HCEC 1CT (cell line): Measurements from ENCODE around the gene COMT.
A peak's percentile ranks its signal among the peaks of the same experiment; 100 is the strongest.
"Not testable (repeated sequence)": the region's sequence is repeated elsewhere in the genome, so short reads cannot be mapped to it uniquely, and the experiment has no call there.

Source experiments
- DNase-seq: peaks from one replicate; pipeline ENCODE4 v3.0.0-alpha.2; 2017

The COMT gene

DNA sequence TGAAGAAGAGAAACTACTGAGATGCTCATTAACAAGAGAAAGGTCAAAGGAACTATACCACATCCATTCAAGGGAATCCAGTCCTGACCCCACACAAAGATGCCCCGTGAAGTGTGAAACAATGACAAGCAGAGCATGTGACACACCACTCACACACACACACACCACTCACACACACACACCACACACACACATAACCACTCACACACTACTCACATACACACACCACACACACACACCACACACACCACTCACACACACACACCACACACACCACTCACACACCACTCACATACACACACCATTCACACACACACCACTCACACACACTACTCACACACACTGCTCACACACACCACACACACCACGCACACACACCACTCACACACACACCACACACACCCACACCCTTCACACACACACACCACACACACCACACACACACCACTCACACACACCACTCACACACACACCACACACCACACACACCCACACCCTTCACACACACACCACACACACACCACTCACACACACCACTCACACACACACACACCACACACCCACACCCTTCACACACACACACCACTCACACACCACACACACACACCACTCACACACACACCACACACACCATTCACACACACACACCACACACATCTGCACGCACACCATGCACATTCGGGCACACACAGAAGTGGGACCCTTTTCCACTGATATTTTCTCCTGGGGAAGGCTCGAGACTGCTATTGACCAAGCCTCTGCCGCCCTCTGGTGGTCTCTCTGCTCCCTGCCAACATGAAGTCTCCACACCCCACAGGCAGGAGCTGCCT lies 32.0 kb upstream of the COMT start:
- peak; percentile 56 for DNase-seq

- DNase-seq = no peak
These were observed 31.3 kb upstream of the COMT start for GRCh38 chr22:19910180-19910744.

DNA sequence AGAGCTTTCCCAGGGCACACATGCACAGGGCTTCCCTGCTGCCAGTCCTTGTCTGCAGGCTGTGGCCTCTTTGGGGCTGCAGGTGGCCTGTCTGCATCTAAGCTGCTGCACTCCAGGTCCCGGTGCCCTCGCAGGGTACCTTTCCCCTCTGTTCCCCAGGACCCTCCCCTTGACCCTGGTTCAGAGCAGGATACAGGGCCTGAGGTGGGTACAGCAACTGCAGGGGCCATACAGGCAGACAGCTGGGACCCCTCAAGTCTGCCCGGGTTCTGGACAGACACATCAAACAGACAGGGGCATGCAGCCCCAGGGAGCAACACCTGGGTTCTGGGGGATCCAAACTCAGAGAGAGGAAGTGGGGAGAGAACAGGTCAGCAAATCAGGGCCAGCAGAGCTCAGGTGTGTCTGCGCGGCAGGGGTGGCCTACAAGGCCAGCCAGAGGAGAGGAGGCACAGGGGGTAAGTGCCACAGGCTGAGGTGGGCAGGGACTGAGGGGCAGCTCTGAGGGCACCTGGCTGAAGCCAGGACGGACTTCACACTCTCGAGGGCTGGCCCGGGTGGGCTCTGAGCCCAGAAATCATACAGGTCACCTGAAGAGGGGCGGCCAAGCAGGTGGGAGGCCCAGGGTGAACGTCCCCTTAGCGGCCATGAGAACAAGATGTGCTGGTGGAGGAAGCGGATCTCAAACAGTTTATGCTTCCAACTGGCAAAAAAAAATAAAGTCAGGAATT lies 29.9 kb upstream of the COMT start:
- no peak for DNase-seq

DNA sequence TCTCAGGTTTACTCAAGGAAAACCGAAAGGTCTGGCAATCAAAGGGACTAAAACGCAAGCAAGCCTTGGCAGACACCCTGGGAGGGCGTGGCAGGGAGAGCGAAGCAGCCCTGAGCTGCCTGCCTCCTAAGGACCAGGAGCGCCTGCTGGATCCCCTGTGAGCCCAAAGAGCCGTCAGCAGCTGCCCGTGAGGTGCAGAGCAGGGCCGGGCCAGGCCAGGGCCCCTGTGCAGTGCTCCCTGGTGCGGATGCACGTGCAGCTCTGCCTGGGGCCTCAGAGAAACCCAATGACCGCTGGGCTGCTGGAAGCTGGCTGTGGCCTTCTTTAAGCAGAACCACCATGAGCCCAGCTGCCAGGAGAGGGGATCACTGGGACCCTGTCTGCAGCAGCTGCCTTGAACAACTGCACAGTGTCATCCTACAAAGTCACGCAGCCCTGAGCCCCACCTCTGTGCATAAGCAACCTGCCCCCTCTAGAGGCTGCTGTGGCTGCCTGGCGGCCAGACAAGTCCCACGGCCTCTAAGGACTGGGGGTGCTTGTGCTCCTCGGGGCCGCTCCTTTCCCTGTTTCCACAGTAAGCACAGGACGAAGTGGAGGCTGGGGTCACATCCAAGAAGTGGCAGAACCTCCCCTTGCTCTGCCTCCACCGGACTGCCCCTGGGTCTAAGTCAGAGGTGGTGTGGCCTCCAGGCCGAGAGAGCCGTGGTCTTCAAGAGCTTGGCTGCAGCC lies 29.1 kb upstream of the COMT start:
- DNase-seq = no peak

GRCh38 chr22:19913337-19913936 lies 28.1 kb upstream of the COMT start:
- DNase-seq = no peak

DNA sequence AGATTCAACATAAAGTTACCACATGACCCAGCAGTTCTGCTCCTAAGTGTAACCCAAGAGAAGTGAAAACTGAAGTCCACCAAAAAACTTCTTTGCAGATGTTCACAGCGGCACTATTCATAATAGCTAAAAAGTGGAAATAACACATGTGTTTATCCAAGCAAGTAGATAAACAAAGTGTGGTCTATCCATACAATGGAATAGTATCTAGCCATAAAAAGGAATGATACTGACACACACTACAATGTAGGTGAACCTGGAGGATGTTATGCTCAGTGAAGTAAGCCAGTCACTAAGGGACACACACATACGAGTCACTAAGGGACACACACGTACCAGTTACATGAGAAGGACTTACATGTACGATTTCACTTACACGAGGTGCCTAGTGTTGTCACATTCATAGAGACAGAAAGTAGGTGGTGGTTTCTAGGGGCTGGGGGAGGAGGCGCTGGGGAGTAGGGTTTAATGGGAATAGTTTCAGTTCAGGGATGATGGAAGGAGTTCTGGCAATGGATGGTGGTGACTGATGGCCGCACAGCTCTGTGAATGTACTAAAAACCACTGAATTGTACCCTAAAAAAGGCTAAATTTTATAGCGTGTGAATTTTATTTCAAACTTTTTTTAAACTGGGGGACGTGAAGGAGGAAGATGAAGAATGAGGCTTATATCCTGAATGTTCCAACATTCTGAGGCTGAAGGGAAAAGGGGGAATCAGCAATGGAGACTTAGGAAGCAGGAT lies 27.2 kb upstream of the COMT start:
- DNase-seq = no peak

DNA sequence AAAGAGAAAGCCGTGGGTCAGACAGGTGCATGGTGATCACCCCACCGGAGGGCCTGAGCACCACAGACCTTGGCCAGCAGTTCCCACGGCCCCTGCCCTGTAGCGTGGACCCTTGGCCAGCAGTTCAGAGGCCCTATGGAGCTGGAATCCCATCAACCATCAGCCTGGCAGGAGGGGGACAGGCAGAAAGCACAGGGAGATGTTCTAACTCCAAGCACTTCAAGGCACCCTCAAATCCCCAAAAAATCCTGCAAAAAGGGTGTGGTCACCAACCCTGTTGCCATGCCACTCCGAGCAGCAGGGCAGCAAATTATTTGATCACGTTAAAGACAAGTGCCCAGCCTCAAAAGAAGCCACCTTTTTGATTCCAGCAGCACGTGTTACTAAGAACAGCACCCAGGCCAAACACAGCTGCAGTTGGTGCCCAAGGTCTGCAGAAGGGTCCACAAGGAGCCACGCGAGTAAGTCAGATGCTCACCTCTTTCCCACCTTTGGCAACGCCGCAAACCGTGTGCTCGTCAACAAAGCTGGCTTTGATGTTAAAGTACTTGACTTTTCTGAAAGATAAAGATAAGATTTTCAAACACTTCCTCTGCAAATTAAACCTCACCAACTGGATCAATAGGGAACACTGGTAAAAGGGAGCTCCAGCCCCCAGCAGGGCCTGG lies 26.2 kb upstream of the COMT start:
- DNase-seq = no peak

GRCh38 chr22:19916006-19916405 lies 25.6 kb upstream of the COMT start:
- no peak for DNase-seq

DNA sequence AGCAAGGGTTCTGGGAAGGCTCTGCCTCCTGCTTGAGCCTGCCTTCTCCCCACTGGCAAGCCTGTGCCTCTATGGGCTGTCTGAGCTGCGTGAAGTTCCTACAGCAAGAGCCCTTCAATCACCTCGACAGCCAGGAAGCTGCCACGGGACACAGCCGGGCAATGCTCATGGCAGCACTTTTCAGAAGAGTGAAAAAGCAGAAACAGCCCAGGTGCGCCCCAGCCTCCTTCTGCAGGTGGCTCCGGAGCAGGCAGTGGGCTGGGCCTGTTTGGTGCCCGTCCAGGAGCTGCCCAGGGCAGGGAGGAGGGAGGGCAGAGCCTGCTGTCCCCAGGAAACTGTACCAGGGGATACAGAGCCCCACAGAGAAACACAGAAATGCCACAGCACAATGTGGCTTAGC lies 24.6 kb upstream of the COMT start:
- no peak for DNase-seq

GRCh38 chr22:19917389-19918138 lies 24.0 kb upstream of the COMT start:
- no peak for DNase-seq

- DNase-seq = no peak
These were observed 23.1 kb upstream of the COMT start for GRCh38 chr22:19918332-19919106.

- no peak for DNase-seq
These were observed 21.7 kb upstream of the COMT start for GRCh38 chr22:19919701-19920363.

GRCh38 chr22:19921544-19922081 lies 20.0 kb upstream of the COMT start:
- no peak for DNase-seq

- DNase-seq = no peak
These were observed 17.6 kb upstream of the COMT start for GRCh38 chr22:19923914-19924513.

- DNase-seq = not testable (repeated sequence)
These were observed 15.5 kb upstream of the COMT start for GRCh38 chr22:19926028-19926427.

- no peak for DNase-seq
These were observed 13.9 kb upstream of the COMT start for GRCh38 chr22:19927696-19928095.

DNA sequence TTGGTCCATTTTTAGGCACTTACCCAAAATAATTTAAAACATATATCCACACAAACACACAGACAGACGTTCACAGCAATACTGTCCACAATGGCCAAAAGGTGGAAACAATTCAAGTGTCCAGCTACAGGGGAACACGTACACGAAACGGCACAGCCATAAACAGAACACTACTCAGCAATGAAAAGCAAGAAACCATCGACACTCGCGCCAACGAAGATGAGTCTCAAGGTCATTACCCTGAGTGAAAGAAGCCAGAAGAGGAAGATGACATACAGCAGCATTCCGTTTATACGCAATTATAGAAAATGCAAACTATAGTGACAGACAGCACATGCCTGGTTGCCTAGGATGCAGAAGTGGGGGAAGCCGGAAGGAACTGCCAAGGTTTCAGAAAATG lies 13.4 kb upstream of the COMT start:
- no peak for DNase-seq
